ENCODE measurements around the gene PLD1. TPM values are rescaled to one million over a fixed set of nuclear protein-coding genes. Genes with fewer than 3 reads are reported as not detected.

Gene PLD1
- total and polyA plus RNA-seq, 5 donors from 2014 or later: 1.2 to 8.8 (median 3.6) TPM; not detected in 1

GRCh38 chr3:171835116-171835515 lies 24.8 kb upstream of the PLD1 start:
- H3K4me3 Mint-ChIP-seq: no peak overlapping the region
- H3K27ac ChIP-seq (ENCODE audit: insufficient read depth, low read length, poor library complexity, severe bottlenecking): no peak overlapping the region

GRCh38 chr3:171834461-171834801 lies 24.1 kb upstream of the PLD1 start:
- ATAC-seq (ENCODE audit: low read depth in 2 of 2) (no peak), DNase-seq (no peak)
- no peak overlapping the region for H3K27ac Mint-ChIP-seq
- H3K4me3 Mint-ChIP-seq: no peak overlapping the region
- Histone ChIP-seq H3K27me3 (ENCODE audit: control insufficient read depth, insufficient read depth, low read length) (peaks cover 10% of the 10 kb centered on the region), H3K4me1 (ENCODE audit: control insufficient read depth, insufficient read depth, low read length, poor library complexity, severe bottlenecking) (no peaks in the 10 kb centered on the region), H3K9me3 (ENCODE audit: control insufficient read depth in 2 of 2, low read length in 2 of 2) (no peaks in the 10 kb centered on the region), H3K4me3 (ENCODE audit: low read depth, low read length) (no peak overlapping the region), H3K27ac (ENCODE audit: insufficient read depth, low read length, poor library complexity, severe bottlenecking) (no peak overlapping the region), H3K36me3 (ENCODE audit: control insufficient read depth, insufficient read depth, low read length) (no peaks in the 10 kb centered on the region)
- H3K4me1 Mint-ChIP-seq: peaks cover 0 to 4% (median 2%) of the 10 kb centered on the region in 4 donors
- H3K9me3 Mint-ChIP-seq: peaks cover 0 to 1% (median 0%) of the 10 kb centered on the region in 7 donors
- peaks cover 30% of the 10 kb centered on the region for H3K27me3 Mint-ChIP-seq
- H3K36me3 Mint-ChIP-seq: no peaks in the 10 kb centered on the region

More at GRCh38 chr3:171835116-171835515, 24.8 kb upstream of the PLD1 start:
- H3K9me3 Mint-ChIP-seq: peaks cover 0 to 1% (median 0%) of the 10 kb centered on the region in 7 donors
- H3K27me3 Mint-ChIP-seq: peaks cover 34% of the 10 kb centered on the region
- no peaks in the 10 kb centered on the region for H3K36me3 ChIP-seq (ENCODE audit: control insufficient read depth, insufficient read depth, low read length)
- no peak overlapping the region for H3K4me3 ChIP-seq (ENCODE audit: low read depth, low read length)
- H3K27ac Mint-ChIP-seq: no peak overlapping the region
- no peaks in the 10 kb centered on the region for H3K36me3 Mint-ChIP-seq
- DNase-seq: no peak
- H3K27me3 ChIP-seq (ENCODE audit: control insufficient read depth, insufficient read depth, low read length): peaks cover 10% of the 10 kb centered on the region
- no peaks in the 10 kb centered on the region for H3K4me1 Mint-ChIP-seq
- no peak for ATAC-seq (ENCODE audit: low read depth in 2 of 2)
- no peaks in the 10 kb centered on the region for H3K9me3 ChIP-seq (ENCODE audit: control insufficient read depth in 2 of 2, low read length in 2 of 2)
- no peaks in the 10 kb centered on the region for H3K4me1 ChIP-seq (ENCODE audit: control insufficient read depth, insufficient read depth, low read length, poor library complexity, severe bottlenecking)

DNA sequence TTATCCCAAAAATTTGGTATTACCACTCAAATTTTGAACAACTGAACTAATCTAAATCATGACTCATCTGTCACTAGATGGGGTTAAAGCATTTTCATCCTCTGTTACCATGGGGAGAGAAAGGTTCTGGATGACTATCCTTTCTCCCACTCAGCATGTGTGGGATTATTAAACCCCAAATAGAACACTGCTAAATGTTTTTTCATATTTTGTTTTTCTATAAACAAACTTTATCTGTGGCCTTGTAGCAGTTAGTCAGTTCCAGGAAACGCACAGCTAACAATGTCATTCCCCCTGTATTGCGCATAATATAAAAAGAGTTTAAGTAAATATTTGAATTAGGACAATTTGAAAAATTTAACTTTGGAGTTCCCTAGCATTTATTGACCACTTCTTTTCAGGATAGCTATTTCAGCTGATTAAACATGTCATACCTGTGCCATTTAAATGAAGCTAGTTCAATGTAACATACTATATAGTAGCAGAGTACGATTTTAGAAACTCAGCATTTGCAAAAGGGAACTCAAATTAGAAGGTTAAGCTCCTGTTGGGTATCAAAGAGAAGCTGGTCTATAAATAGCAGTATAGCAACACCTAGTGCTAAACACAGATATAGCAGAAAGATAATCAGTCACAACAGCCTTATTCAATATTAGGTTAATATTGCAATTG lies 23.6 kb upstream of the PLD1 start:
- H3K9me3 Mint-ChIP-seq: peaks cover 0 to 1% (median 0%) of the 10 kb centered on the region in 7 donors

DNA sequence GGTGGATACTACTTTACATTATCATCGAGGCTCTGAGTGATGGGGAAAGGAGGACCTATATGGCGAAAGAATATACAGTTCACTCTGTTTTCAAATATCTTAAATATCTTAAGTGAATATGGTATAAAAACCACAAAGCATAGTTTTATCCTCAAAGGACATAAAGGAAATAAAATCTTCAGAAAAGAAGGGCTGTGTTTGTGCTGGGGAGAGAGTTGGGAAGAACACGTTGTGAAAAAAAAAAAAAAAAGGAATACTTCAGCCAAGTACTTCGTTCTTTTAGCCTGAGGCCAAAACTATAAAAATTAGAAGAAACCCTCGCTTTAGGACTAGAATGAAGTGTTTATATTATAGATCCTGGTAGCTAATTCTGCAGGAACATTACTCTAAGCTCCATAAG lies 22.7 kb upstream of the PLD1 start:
- Mint-ChIP-seq H3K4me3 (no peak overlapping the region), H3K9me3 (peaks cover 0 to 1% (median 0%) of the 10 kb centered on the region in 7 donors), H3K4me1 (peaks cover 2 to 12% (median 6%) of the 10 kb centered on the region in 4 donors), H3K27me3 (peaks cover 18% of the 10 kb centered on the region), H3K36me3 (no peaks in the 10 kb centered on the region), H3K27ac (no peak overlapping the region)
- Histone ChIP-seq H3K36me3 (ENCODE audit: control insufficient read depth, insufficient read depth, low read length) (no peaks in the 10 kb centered on the region), H3K9me3 (ENCODE audit: control insufficient read depth in 2 of 2, low read length in 2 of 2) (no peaks in the 10 kb centered on the region), H3K4me1 (ENCODE audit: control insufficient read depth, insufficient read depth, low read length, poor library complexity, severe bottlenecking) (no peaks in the 10 kb centered on the region), H3K27ac (ENCODE audit: insufficient read depth, low read length, poor library complexity, severe bottlenecking) (no peak overlapping the region), H3K4me3 (ENCODE audit: low read depth, low read length) (no peak overlapping the region), H3K27me3 (ENCODE audit: control insufficient read depth, insufficient read depth, low read length) (peaks cover 6% of the 10 kb centered on the region)
- no peak for ATAC-seq (ENCODE audit: low read depth in 2 of 2)
- no peak for DNase-seq

More for the DNA sequence above, 23.6 kb upstream of the PLD1 start:
- Histone ChIP-seq H3K27me3 (ENCODE audit: control insufficient read depth, insufficient read depth, low read length) (peaks cover 10% of the 10 kb centered on the region), H3K27ac (ENCODE audit: insufficient read depth, low read length, poor library complexity, severe bottlenecking) (no peak overlapping the region), H3K9me3 (ENCODE audit: control insufficient read depth in 2 of 2, low read length in 2 of 2) (no peaks in the 10 kb centered on the region), H3K4me3 (ENCODE audit: low read depth, low read length) (no peak overlapping the region), H3K4me1 (ENCODE audit: control insufficient read depth, insufficient read depth, low read length, poor library complexity, severe bottlenecking) (no peaks in the 10 kb centered on the region), H3K36me3 (ENCODE audit: control insufficient read depth, insufficient read depth, low read length) (no peaks in the 10 kb centered on the region)
- Mint-ChIP-seq H3K36me3 (no peaks in the 10 kb centered on the region), H3K4me1 (peaks cover 0 to 7% (median 4%) of the 10 kb centered on the region in 4 donors), H3K27ac (no peak overlapping the region), H3K4me3 (no peak overlapping the region), H3K27me3 (peaks cover 26% of the 10 kb centered on the region)
- ATAC-seq (ENCODE audit: low read depth in 2 of 2): peak in 1 of 2 donors; percentile 42
- peak in 1 of 3 donors; percentile 34 for DNase-seq

GRCh38 chr3:171831936-171832335 lies 21.7 kb upstream of the PLD1 start:
- ATAC-seq (ENCODE audit: low read depth in 2 of 2): no peak
- Histone ChIP-seq H3K4me3 (ENCODE audit: low read depth, low read length) (no peak overlapping the region), H3K27me3 (ENCODE audit: control insufficient read depth, insufficient read depth, low read length) (peaks cover 6% of the 10 kb centered on the region), H3K9me3 (ENCODE audit: control insufficient read depth in 2 of 2, low read length in 2 of 2) (no peaks in the 10 kb centered on the region), H3K4me1 (ENCODE audit: control insufficient read depth, insufficient read depth, low read length, poor library complexity, severe bottlenecking) (peaks cover 6% of the 10 kb centered on the region), H3K36me3 (ENCODE audit: control insufficient read depth, insufficient read depth, low read length) (no peaks in the 10 kb centered on the region), H3K27ac (ENCODE audit: insufficient read depth, low read length, poor library complexity, severe bottlenecking) (no peak overlapping the region)
- DNase-seq: no peak
- peaks cover 0 to 1% (median 0%) of the 10 kb centered on the region in 7 donors for H3K9me3 Mint-ChIP-seq
- no peak overlapping the region for H3K27ac Mint-ChIP-seq
- no peak overlapping the region for H3K4me3 Mint-ChIP-seq
- no peaks in the 10 kb centered on the region for H3K36me3 Mint-ChIP-seq
- H3K27me3 Mint-ChIP-seq: peaks cover 8% of the 10 kb centered on the region
- H3K4me1 Mint-ChIP-seq: peaks cover 5 to 21% (median 11%) of the 10 kb centered on the region in 4 donors

GRCh38 chr3:171830518-171830875 lies 20.2 kb upstream of the PLD1 start:
- no peak overlapping the region for H3K4me3 ChIP-seq (ENCODE audit: low read depth, low read length)
- H3K4me1 ChIP-seq (ENCODE audit: control insufficient read depth, insufficient read depth, low read length, poor library complexity, severe bottlenecking): peaks cover 6% of the 10 kb centered on the region
- Mint-ChIP-seq H3K27me3 (peaks cover 6% of the 10 kb centered on the region), H3K4me1 (peaks cover 5 to 24% (median 11%) of the 10 kb centered on the region in 4 donors), H3K36me3 (no peaks in the 10 kb centered on the region), H3K9me3 (no peaks in the 10 kb centered on the region), H3K27ac (no peak overlapping the region), H3K4me3 (no peak overlapping the region)
- H3K36me3 ChIP-seq (ENCODE audit: control insufficient read depth, insufficient read depth, low read length): no peaks in the 10 kb centered on the region
- ATAC-seq (ENCODE audit: low read depth in 2 of 2): no peak
- H3K27me3 ChIP-seq (ENCODE audit: control insufficient read depth, insufficient read depth, low read length): peaks cover 3% of the 10 kb centered on the region
- no peak for DNase-seq
- H3K9me3 ChIP-seq (ENCODE audit: control insufficient read depth in 2 of 2, low read length in 2 of 2): no peaks in the 10 kb centered on the region
- no peak overlapping the region for H3K27ac ChIP-seq (ENCODE audit: insufficient read depth, low read length, poor library complexity, severe bottlenecking)

GRCh38 chr3:171829841-171830517 lies 19.7 kb upstream of the PLD1 start:
- no peak for DNase-seq
- no peak overlapping the region for H3K27ac ChIP-seq (ENCODE audit: insufficient read depth, low read length, poor library complexity, severe bottlenecking)
- peaks cover 0 to 2% (median 0%) of the 10 kb centered on the region in 7 donors for H3K9me3 Mint-ChIP-seq
- no peak for ATAC-seq (ENCODE audit: low read depth in 2 of 2)
- peaks cover 10% of the 10 kb centered on the region for H3K27me3 Mint-ChIP-seq
- no peaks in the 10 kb centered on the region for H3K36me3 Mint-ChIP-seq
- peaks cover 6% of the 10 kb centered on the region for H3K4me1 ChIP-seq (ENCODE audit: control insufficient read depth, insufficient read depth, low read length, poor library complexity, severe bottlenecking)
- H3K9me3 ChIP-seq (ENCODE audit: control insufficient read depth in 2 of 2, low read length in 2 of 2): no peaks in the 10 kb centered on the region
- H3K4me3 Mint-ChIP-seq: no peak overlapping the region
- peaks cover 5 to 24% (median 11%) of the 10 kb centered on the region in 4 donors for H3K4me1 Mint-ChIP-seq
- no peaks in the 10 kb centered on the region for H3K36me3 ChIP-seq (ENCODE audit: control insufficient read depth, insufficient read depth, low read length)
- no peak overlapping the region for H3K27ac Mint-ChIP-seq
- no peak overlapping the region for H3K4me3 ChIP-seq (ENCODE audit: low read depth, low read length)
- H3K27me3 ChIP-seq (ENCODE audit: control insufficient read depth, insufficient read depth, low read length): peaks cover 3% of the 10 kb centered on the region
